K562 (cell line): ENCODE measurements around the gene LUZP1. TPM values are rescaled to one million over a fixed set of nuclear protein-coding genes. Genes with fewer than 3 reads are reported as not detected.

Experiments
- ATAC-seq: fragments of 200-7000 bp; cut with Tn5 transposase; 3 replicates; pipeline ENCODE4 v1.9.1; 2020; ENCODE audit warnings: moderate library complexity
- BruUV-seq: library from RNA; stranded (reverse); fragments of 400-500 nt; replicated peaks from 2 replicates; lab custom pipeline; 2021; lab: Mats Ljungman, UMichigan
- CTCF ChIA-PET: fragments of 300-600 bp; formaldehyde crosslinking; extraction: SDS; loops from one replicate; lab custom pipeline; 2021; ENCODE audit warnings: low intra/inter-chr PET ratio; lab: Yijun Ruan, JAX
- POLR2A ChIA-PET: fragments of 300-600, 350-650 bp; sonication (Branson Sonifier 250); formaldehyde crosslinking; extraction: SDS; loops from one replicate; lab custom pipeline; 2021; ENCODE audit warnings: antibody characterized with exemption, inconsistent platforms; lab: Yijun Ruan, JAX
- DNase-seq, 4 experiments: peaks; one replicate each; pipeline versions ENCODE4 v3.0.0 to v3.0.0-alpha.2; 2011 to 2018; ENCODE audit warnings: low spot score in 3 of 4, mixed read lengths in 3 of 4; ENCODE audit errors: extremely low read depth in 1 of 4
- FAIRE-seq: peaks from 2 replicates; lab custom pipeline; 2011; peaks lifted over from hg19 to GRCh38; lab: Jason Lieb, UNC
- H2AFZ ChIP-seq: 2 replicates; pipeline ENCODE4 v1.6.0; 2011; ENCODE audit warnings: low read depth, low read length, control low read depth, inconsistent platforms
- H3K27ac ChIP-seq: fragments of 200-600 bp; 3 replicates; pipeline ENCODE4 v1.8.0; 2011; ENCODE audit warnings: low read depth, mild to moderate bottlenecking, control low read depth, inconsistent platforms, low read length, moderate library complexity, mixed read lengths; ENCODE audit errors: extremely low read depth
- H3K27me3 ChIP-seq, 2 experiments: fragments of 300-600 bp in 1 of 2; 2 replicates in 1 of 2; 3 replicates in 1 of 2; pipeline versions ENCODE4 v1.6.0 to v1.8.0; 2011; ENCODE audit warnings: inconsistent platforms in 2 of 2, low read length in 2 of 2, mild to moderate bottlenecking in 1 of 2, mixed read lengths in 1 of 2, moderate library complexity in 1 of 2; ENCODE audit not compliant: control insufficient read depth in 2 of 2, insufficient read depth in 2 of 2
- H3K36me3 ChIP-seq: fragments of 300-600 bp; 3 replicates; pipeline ENCODE4 v1.8.0; 2011; ENCODE audit warnings: mild to moderate bottlenecking, low read length, inconsistent platforms; ENCODE audit not compliant: control insufficient read depth, insufficient read depth
- H3K4me1 ChIP-seq, 2 experiments: fragments of 200-600 bp in 1 of 2; replicated peaks in 1 of 2; 2 replicates in 1 of 2; 3 replicates in 1 of 2; pipeline versions ENCODE4 v1.5.1 to v1.8.0; 2011; ENCODE audit warnings: inconsistent platforms in 2 of 2, low read length in 2 of 2, mild to moderate bottlenecking in 1 of 2, mixed read lengths in 1 of 2, moderate library complexity in 1 of 2; ENCODE audit not compliant: control insufficient read depth in 2 of 2, insufficient read depth in 2 of 2
- H3K4me2 ChIP-seq: 2 replicates; pipeline ENCODE4 v1.6.1; 2011; ENCODE audit warnings: low read length, control low read depth, inconsistent platforms, mixed read lengths; ENCODE audit not compliant: insufficient read depth
- H3K4me3 ChIP-seq: fragments of 200-600 bp; sonication (generic), shearing (Covaris generic); 2 replicates; pipeline ENCODE4 v1.5.1; 2016; ENCODE audit warnings: control low read depth, inconsistent platforms
- H3K79me2 ChIP-seq: fragments of 200-600 bp; 3 replicates; pipeline ENCODE4 v1.8.0; 2011; ENCODE audit warnings: low read length, inconsistent platforms; ENCODE audit not compliant: control insufficient read depth, insufficient read depth
- H3K9ac ChIP-seq, 2 experiments: 2 replicates each; pipeline versions ENCODE4 v1.6.0 to v1.6.1; 2011; ENCODE audit warnings: low read depth in 2 of 2, low read length in 2 of 2, control low read depth in 1 of 2, inconsistent platforms in 1 of 2, mild to moderate bottlenecking in 1 of 2, mixed read lengths in 1 of 2; ENCODE audit not compliant: insufficient read depth in 1 of 2
- H3K9me1 ChIP-seq: one replicate; pipeline ENCODE4 v1.6.0; 2011; ENCODE audit warnings: inconsistent platforms, mild to moderate bottlenecking, low read length, moderate library complexity; ENCODE audit not compliant: control insufficient read depth, insufficient read depth
- H3K9me3 ChIP-seq: replicated peaks from 2 replicates; pipeline ENCODE4 v1.5.1; 2011; ENCODE audit warnings: low read depth, low read length, inconsistent platforms; ENCODE audit not compliant: control insufficient read depth, insufficient read depth
- H4K20me1 ChIP-seq: replicated peaks from 2 replicates; pipeline ENCODE4 v1.6.1; 2011; ENCODE audit warnings: low read length, inconsistent platforms, mixed read lengths; ENCODE audit not compliant: control insufficient read depth, insufficient read depth
- ADNP ChIP-seq: fragments of 200-800 bp; sonication (Bioruptor generic); IDR thresholded peaks from 2 replicates; pipeline ENCODE4 v1.6.1; 2016; ENCODE audit warnings: missing genetic modification characterization, missing compliant biosample characterization
- ATF1 ChIP-seq, 2 experiments: fragments of 450-650 bp in 1 of 2; IDR thresholded peaks; 2 replicates each; pipeline ENCODE4 v1.6.1; 2016; ENCODE audit warnings: missing compliant biosample characterization in 1 of 2, missing genetic modification characterization in 1 of 2
- BCLAF1 ChIP-seq, 2 experiments: fragments of 450-650 bp in 1 of 2; IDR thresholded peaks; 2 replicates each; pipeline ENCODE4 v1.6.1; 2011 to 2017; ENCODE audit warnings: low read depth in 2 of 2, antibody characterized with exemption in 1 of 2, borderline replicate concordance in 1 of 2, low read length in 1 of 2, mild to moderate bottlenecking in 1 of 2, mixed read lengths in 1 of 2; ENCODE audit not compliant: control insufficient read depth in 1 of 2
- CBX5 ChIP-seq: IDR thresholded peaks from 2 replicates; pipeline ENCODE4 v1.6.1; 2014; ENCODE audit warnings: low read depth, borderline replicate concordance
- FOS ChIP-seq: IDR thresholded peaks from 3 replicates; pipeline ENCODE4 v1.6.1; 2011; ENCODE audit not compliant: insufficient read length; ENCODE audit errors: extremely low read depth
- HEY1 ChIP-seq: fragments of 250-450 bp; sonication (Bioruptor Pico); IDR thresholded peaks from 2 replicates; pipeline ENCODE4 v1.5.0; 2020; ENCODE audit warnings: mild to moderate bottlenecking, moderate library complexity, borderline replicate concordance
- HNRNPUL1 ChIP-seq: fragments of 200-400 bp; formaldehyde crosslinking; IDR thresholded peaks from 2 replicates; pipeline ENCODE4 v1.6.1; 2017; ENCODE audit warnings: low read length
- IRF9 ChIP-seq: fragments of 450-650 bp; IDR thresholded peaks from 2 replicates; pipeline ENCODE4 v1.6.1; 2016; ENCODE audit warnings: missing biosample characterization, missing genetic modification characterization
- NCOA4 ChIP-seq: fragments of 450-650 bp; IDR thresholded peaks from 2 replicates; pipeline ENCODE4 v1.6.1; 2018; ENCODE audit warnings: mild to moderate bottlenecking; ENCODE audit not compliant: partially characterized antibody
- NR2C2 ChIP-seq, 2 experiments: fragments of 200-800 bp in 1 of 2; sonication (Bioruptor generic) in 1 of 2; sonication (generic) in 1 of 2; formaldehyde crosslinking in 1 of 2; IDR thresholded peaks; 2 replicates each; pipeline versions ENCODE4 v1.6.1 to v1.8.0; 2016 to 2022; ENCODE audit warnings: mild to moderate bottlenecking in 1 of 2, missing compliant biosample characterization in 1 of 2, missing genetic modification characterization in 1 of 2, missing genetic modification reagents in 1 of 2
- SLC30A9 ChIP-seq: fragments of 250-450 bp; sonication (Bioruptor Pico); IDR thresholded peaks from 2 replicates; pipeline ENCODE4 v1.8.0; 2022; ENCODE audit warnings: mild to moderate bottlenecking, moderate library complexity
- SMAD1 ChIP-seq: fragments of 150-350 bp; IDR thresholded peaks from 2 replicates; pipeline ENCODE4 v1.6.1; 2014; ENCODE audit warnings: low read length, low read depth; ENCODE audit not compliant: partially characterized antibody
- STAT5B ChIP-seq: fragments of 250-450 bp; sonication (Bioruptor Pico); IDR thresholded peaks from 2 replicates; pipeline ENCODE4 v1.8.0; 2021; ENCODE audit warnings: mild to moderate bottlenecking, inconsistent platforms
- TAF7 ChIP-seq: fragments of 450-650 bp; IDR thresholded peaks from 2 replicates; pipeline ENCODE4 v1.6.1; 2016; ENCODE audit warnings: missing genetic modification characterization, missing compliant biosample characterization
- ZNF23 ChIP-seq: fragments of 250-450 bp; sonication (Bioruptor Pico); IDR thresholded peaks from 2 replicates; pipeline ENCODE4 v1.4.0; 2020; ENCODE audit warnings: mild to moderate bottlenecking
- WGBS: fragments of 100-300 bp; shearing (Covaris generic); methylation state at CpG from one replicate; pipeline ENCODE4 v1.1.6; 2016; ENCODE audit warnings: low coverage, mixed read lengths; ENCODE audit not compliant: insufficient coverage; ENCODE audit errors: missing lambda C conversion rate; 5-methylcytosine and 5-hydroxymethylcytosine counted together
- in situ Hi-C: fragments of 300-500 bp; cut with MboI; formaldehyde crosslinking; loops from 4 replicates; pipeline ENCODE4 v1.15.0; 2018; ENCODE audit warnings: inconsistent platforms, mixed read lengths
- intact Hi-C: fragments of 100-400 bp; cut with micrococcal nuclease; formaldehyde crosslinking; loops from 2 replicates; pipeline ENCODE4 v1.14.2; 2022
- polyA plus RNA-seq, 8 experiments: library from polyadenylated mRNA; depleted of rRNA in 4 of 8; stranded (reverse) in 5 of 8; unstranded in 3 of 8; fragments of >200 nt; fragmentation: Nextera tagmentation in 2 of 8; fragmentation: Illumina TruSeq in 1 of 8; extraction: Ambion mirVana in 2 of 8; extraction: Trizol in 1 of 8; gene quantifications; 2 replicates each; pipeline versions ENCODE4 v1.2.1 to v1.2.3, GENCODE V29; 2011 to 2014; ENCODE audit warnings: inconsistent platforms in 1 of 8, missing spikeins in 1 of 8
- total RNA-seq, 7 experiments: library from RNA; depleted of rRNA in 6 of 7; stranded (reverse); fragments of >200 nt in 6 of 7; fragmentation: Illumina TruSeq in 2 of 7; extraction: Trizol in 2 of 7; gene quantifications; 2 replicates each; pipeline versions ENCODE4 v1.2.1 to v1.2.3, GENCODE V29; 2011 to 2021; ENCODE audit warnings: low replicate concordance in 1 of 7

Gene LUZP1
- total and polyA plus RNA-seq, 9 of the 15 experiments (the other 6 are each of a cell fraction or from before 2014, with no cell fraction given), result 6.5 to 19.1 (median 12.4) TPM

DNA sequence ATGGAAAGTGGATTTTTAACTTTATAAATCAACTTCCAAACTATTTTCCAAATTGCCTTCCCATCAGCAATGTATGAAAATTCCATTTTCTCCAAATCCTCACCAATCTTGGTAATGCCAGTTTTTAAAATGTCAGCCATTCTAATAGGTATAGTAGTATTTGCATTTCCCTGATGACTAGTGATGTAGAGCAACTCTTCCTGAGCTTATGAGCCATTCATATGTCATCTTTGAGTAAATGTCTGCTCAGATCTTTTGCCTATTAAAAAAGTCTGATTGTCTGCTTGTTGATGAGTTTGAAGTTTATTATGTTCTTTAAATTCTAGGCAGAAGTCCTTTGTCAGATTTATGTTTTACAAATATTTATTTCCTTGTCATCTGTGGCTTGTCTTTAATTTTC is 94.6 kb downstream of the LUZP1 start (continued):
- TF ChIP-seq BCLAF1 (IDR thresholded peaks at IDR 0.05; ENCODE audit: borderline replicate concordance in 1 of 2, control insufficient read depth in 1 of 2, low read depth in 2 of 2, low read length in 1 of 2) (no peak), HEY1 (CRISPR knock-in tag) (no peak), NCOA4 (no peak), FOS (no peak), ATF1 (CRISPR knock-in tag; IDR thresholded peaks at IDR 0.05) (no peak), ATF1 (tag; IDR thresholded peaks at IDR 0.05) (no peak), HNRNPUL1 (no peak), ZNF23 (CRISPR knock-in tag) (no peak)

- no peak overlapping the region for H3K4me2 ChIP-seq
- intact Hi-C loops (no loop called here), in situ Hi-C loops (no loop called here)
- H3K79me2 ChIP-seq, result no peaks in the 10 kb centered on the region; the same call in 2 of the 3 replicates
- BruUV-seq, result no TSS peak
- H3K27me3 ChIP-seq, result no peaks in the 10 kb centered on the region
- no peak overlapping the region for H3K4me3 ChIP-seq
- POLR2A ChIA-PET, result interaction anchor here (0.8 to 1.7 kb wide), 4 partner anchors 9 to 38 kb away, joined by 3 to 8 read pairs (median 4); no protein-coding TSS in a partner anchor
- H3K9me1 ChIP-seq, result no peaks in the 10 kb centered on the region
- no peak overlapping the region for H3K27ac ChIP-seq
- CTCF ChIA-PET, result no interaction called here
- FAIRE-seq, result no peak
- WGBS, result 99% methylated on average over 4 of the region's 4 CpGs
- H3K4me1 ChIP-seq, result no peaks in the 10 kb centered on the region
- no peak for DNase-seq
- no peaks in the 10 kb centered on the region for H4K20me1 ChIP-seq
- no peaks in the 10 kb centered on the region for H3K9me3 ChIP-seq
- H2AFZ ChIP-seq, result no peak overlapping the region
- H3K36me3 ChIP-seq, result peaks cover 94% of the 10 kb centered on the region
- ATAC-seq, result no peak
- no peak overlapping the region for H3K9ac ChIP-seq
- no peak for TF ChIP-seq TAF7 (tag)
- no peak for TF ChIP-seq NR2C2 (CRISPR knock-in tag; IDR thresholded peaks at IDR 0.05)
- no peak for TF ChIP-seq NR2C2 (tag; IDR thresholded peaks at IDR 0.05)
- no peak for TF ChIP-seq SMAD1
- no peak for TF ChIP-seq CBX5
- no peak for TF ChIP-seq ADNP (tag)
- TF ChIP-seq IRF9 (tag), result no peak
- TF ChIP-seq NCOA4, result no peak
- no peak for TF ChIP-seq SLC30A9 (CRISPR knock-in tag)
- TF ChIP-seq STAT5B (CRISPR knock-in tag), result no peak
Measured at GRCh38 chr1:23069675-23070074, 99.0 kb downstream of the LUZP1 start.
